GM12891 (cell line): Measurements from ENCODE around the gene DPP10.

Experiments
- POLR2A ChIP-seq: IDR thresholded peaks from 2 replicates; pipeline ENCODE4 v1.6.1; 2011; ENCODE audit warnings: low read depth, low read length, control low read depth
- POLR2AphosphoS5 ChIP-seq: IDR thresholded peaks from 2 replicates; pipeline ENCODE4 v1.6.1; 2011; ENCODE audit warnings: low read depth, low read length, control low read depth

DNA sequence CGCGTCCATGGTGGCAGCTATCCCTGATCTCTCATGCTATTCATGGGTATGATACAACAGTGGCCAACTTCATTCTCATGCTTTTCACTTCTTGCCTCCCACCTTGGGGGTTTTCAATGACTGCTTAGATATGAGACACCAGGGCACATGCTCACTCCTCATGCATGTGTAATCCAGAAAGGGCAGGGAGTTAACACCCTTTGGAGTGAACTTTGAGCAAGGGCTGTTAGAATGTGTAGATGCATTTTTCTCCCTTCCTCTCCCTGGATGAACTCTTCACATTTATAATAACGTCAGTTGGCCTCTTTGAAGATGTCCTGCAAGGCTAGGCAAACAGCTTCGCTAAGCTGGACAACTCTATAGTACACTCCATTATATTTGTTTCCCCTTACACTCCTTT is 56.7 kb downstream of the DPP10 start:
- TF ChIP-seq POLR2AphosphoS5 (no peak), POLR2A (no peak)
